OCI-LY1 (cell line): ENCODE data around the gene FLT3.

Experiments used
- H2AFZ ChIP-seq: fragments of 200-600 bp; sonication (generic), shearing (Covaris generic); 2 replicates; pipeline ENCODE4 v1.6.0; 2014; ENCODE audit warnings: antibody characterized with exemption, mild to moderate bottlenecking, low read length
- H3F3A ChIP-seq: fragments of 200-600 bp; sonication (generic), shearing (Covaris generic); 2 replicates; pipeline ENCODE4 v1.6.0; 2014; ENCODE audit warnings: mild to moderate bottlenecking, antibody characterized with exemption, low read length, moderate library complexity; ENCODE audit not compliant: insufficient read depth
- H3K27ac ChIP-seq: fragments of 200-600 bp; sonication (generic); 2 replicates; pipeline ENCODE4 v1.5.1; 2014; ENCODE audit warnings: low read length, mixed run types, mild to moderate bottlenecking, low read depth; ENCODE audit not compliant: poor library complexity, severe bottlenecking
- H3K27me3 ChIP-seq: fragments of 200-600 bp; sonication (generic); 2 replicates; pipeline ENCODE4 v1.6.0; 2014; ENCODE audit warnings: antibody characterized with exemption, mild to moderate bottlenecking, low read length, moderate library complexity; ENCODE audit not compliant: insufficient read depth
- H3K36me3 ChIP-seq: fragments of 200-600 bp; sonication (generic); 2 replicates; pipeline ENCODE4 v1.6.1; 2014; ENCODE audit warnings: mild to moderate bottlenecking, antibody characterized with exemption, low read length, moderate library complexity, mixed read lengths; ENCODE audit not compliant: insufficient read depth
- H3K4me1 ChIP-seq: fragments of 200-600 bp; sonication (generic); 2 replicates; pipeline ENCODE4 v1.5.1; 2014; ENCODE audit warnings: mild to moderate bottlenecking, low read length, moderate library complexity; ENCODE audit not compliant: insufficient read depth, severe bottlenecking
- H3K4me2 ChIP-seq: fragments of 200-600 bp; sonication (generic), shearing (Covaris generic); 2 replicates; pipeline ENCODE4 v1.6.1; 2014; ENCODE audit warnings: low read length
- H3K4me3 ChIP-seq: fragments of 200-600 bp; sonication (generic); 2 replicates; pipeline ENCODE4 v1.5.1; 2014; ENCODE audit warnings: low read length, low read depth, mild to moderate bottlenecking, mixed read lengths; ENCODE audit not compliant: poor library complexity, severe bottlenecking
- H3K79me2 ChIP-seq: fragments of 200-600 bp; shearing (Covaris generic); 2 replicates; pipeline ENCODE4 v1.6.1; 2016; ENCODE audit warnings: mixed run types, low read length, mixed read lengths; ENCODE audit not compliant: insufficient read depth
- H3K9ac ChIP-seq: fragments of 200-600 bp; sonication (generic), shearing (Covaris generic); 2 replicates; pipeline ENCODE4 v1.6.1; 2014; ENCODE audit warnings: mild to moderate bottlenecking, low read length, mixed read lengths
- H3K9me2 ChIP-seq: fragments of 200-600 bp; sonication (generic), shearing (Covaris generic); 2 replicates; pipeline ENCODE4 v1.6.1; 2014; ENCODE audit warnings: low read depth, mild to moderate bottlenecking, low read length, mixed read lengths
- H3K9me3 ChIP-seq: fragments of 200-600 bp; shearing (Covaris generic); 2 replicates; pipeline ENCODE4 v1.6.1; 2014; ENCODE audit warnings: low read length, mixed read lengths
- H4K20me1 ChIP-seq: fragments of 200-600 bp; sonication (generic), shearing (Covaris generic); 2 replicates; pipeline ENCODE4 v1.6.0; 2016; ENCODE audit warnings: mild to moderate bottlenecking, low read length; ENCODE audit not compliant: insufficient read depth
- EZH2 ChIP-seq: fragments of 200-600 bp; sonication (generic), shearing (Covaris generic); IDR thresholded peaks from 2 replicates; pipeline ENCODE4 v1.8.0; 2017; ENCODE audit warnings: borderline replicate concordance, mixed run types, mild to moderate bottlenecking, antibody characterized with exemption, low read length, moderate library complexity, mixed read lengths
- TF ChIP-seq, protein P1 (sequence below): fragments of 200-600 bp; sonication (generic), shearing (Covaris generic); IDR thresholded peaks from 2 replicates; pipeline ENCODE4 v1.5.1; 2017; ENCODE audit warnings: mild to moderate bottlenecking, antibody characterized with exemption, low read length, moderate library complexity, mixed read lengths

The FLT3 gene

DNA sequence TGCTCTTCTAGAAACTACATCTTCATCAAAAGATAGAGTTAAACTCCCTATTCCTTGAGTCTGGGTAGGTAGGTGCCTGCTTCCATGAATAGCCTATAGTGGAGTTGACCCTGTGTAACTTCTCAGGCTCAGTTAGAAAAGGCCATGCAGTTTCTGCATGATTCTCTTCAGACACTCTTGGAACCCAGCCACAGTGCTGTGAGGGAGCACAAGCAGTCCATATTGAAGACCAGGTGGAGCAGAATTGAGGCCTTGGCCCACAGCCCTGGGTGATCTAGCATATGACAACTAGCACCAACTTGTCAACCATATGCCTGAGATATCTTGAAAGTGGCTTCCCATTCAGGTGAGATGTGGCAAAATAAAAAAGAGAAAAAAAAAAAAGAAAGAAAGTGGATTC lies 27.7 kb upstream of the FLT3 start:
- Histone ChIP-seq H4K20me1 (no peaks in the 10 kb centered on the region), H3K9ac (no peak overlapping the region), H3K27ac (no peak overlapping the region), H3K27me3 (no peaks in the 10 kb centered on the region), H3K4me3 (no peak overlapping the region), H3K36me3 (no peaks in the 10 kb centered on the region), H3K4me2 (no peak overlapping the region), H2AFZ (no peak overlapping the region), H3K4me1 (no peaks in the 10 kb centered on the region), H3K9me2 (no peaks in the 10 kb centered on the region), H3K9me3 (no peaks in the 10 kb centered on the region), H3K79me2 (no peaks in the 10 kb centered on the region), H3F3A (no peaks in the 10 kb centered on the region)
- TF ChIP-seq EZH2 = no peak
- TF ChIP-seq, protein P1, sequence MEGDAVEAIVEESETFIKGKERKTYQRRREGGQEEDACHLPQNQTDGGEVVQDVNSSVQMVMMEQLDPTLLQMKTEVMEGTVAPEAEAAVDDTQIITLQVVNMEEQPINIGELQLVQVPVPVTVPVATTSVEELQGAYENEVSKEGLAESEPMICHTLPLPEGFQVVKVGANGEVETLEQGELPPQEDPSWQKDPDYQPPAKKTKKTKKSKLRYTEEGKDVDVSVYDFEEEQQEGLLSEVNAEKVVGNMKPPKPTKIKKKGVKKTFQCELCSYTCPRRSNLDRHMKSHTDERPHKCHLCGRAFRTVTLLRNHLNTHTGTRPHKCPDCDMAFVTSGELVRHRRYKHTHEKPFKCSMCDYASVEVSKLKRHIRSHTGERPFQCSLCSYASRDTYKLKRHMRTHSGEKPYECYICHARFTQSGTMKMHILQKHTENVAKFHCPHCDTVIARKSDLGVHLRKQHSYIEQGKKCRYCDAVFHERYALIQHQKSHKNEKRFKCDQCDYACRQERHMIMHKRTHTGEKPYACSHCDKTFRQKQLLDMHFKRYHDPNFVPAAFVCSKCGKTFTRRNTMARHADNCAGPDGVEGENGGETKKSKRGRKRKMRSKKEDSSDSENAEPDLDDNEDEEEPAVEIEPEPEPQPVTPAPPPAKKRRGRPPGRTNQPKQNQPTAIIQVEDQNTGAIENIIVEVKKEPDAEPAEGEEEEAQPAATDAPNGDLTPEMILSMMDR = no peak

- Histone ChIP-seq H3K9ac (no peak overlapping the region), H3K4me2 (no peak overlapping the region), H3K9me3 (no peaks in the 10 kb centered on the region), H3K4me3 (no peak overlapping the region), H3K27me3 (no peaks in the 10 kb centered on the region), H3K4me1 (no peaks in the 10 kb centered on the region), H4K20me1 (no peaks in the 10 kb centered on the region), H3K9me2 (no peaks in the 10 kb centered on the region), H3K79me2 (no peaks in the 10 kb centered on the region), H3F3A (no peaks in the 10 kb centered on the region), H2AFZ (no peak overlapping the region), H3K36me3 (no peaks in the 10 kb centered on the region), H3K27ac (no peak overlapping the region)
- TF ChIP-seq, protein P1 = no peak
- TF ChIP-seq EZH2 = no peak
These were observed 20.8 kb upstream of the FLT3 start for GRCh38 chr13:28121224-28121623.

DNA sequence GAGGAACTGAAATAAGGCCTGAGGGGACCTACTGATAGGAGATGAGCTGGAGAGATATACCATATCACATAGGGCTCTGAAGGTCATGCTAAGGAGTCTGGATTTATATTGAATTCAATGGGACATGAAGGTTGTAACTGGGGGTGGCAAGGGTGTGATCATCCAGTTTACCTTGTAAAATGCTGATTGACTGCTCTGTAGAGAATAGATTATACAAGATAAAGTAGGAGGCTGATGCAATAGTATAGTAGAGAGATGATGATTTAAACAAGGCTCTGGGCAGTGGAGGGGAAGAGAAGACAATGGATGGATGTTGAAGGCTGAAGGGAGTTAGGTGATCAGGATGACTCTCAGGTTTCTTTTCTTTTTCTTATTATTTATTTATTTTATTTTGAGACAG lies 19.9 kb upstream of the FLT3 start:
- Histone ChIP-seq H3K27me3 (no peaks in the 10 kb centered on the region), H3F3A (no peaks in the 10 kb centered on the region), H3K27ac (no peak overlapping the region), H3K9ac (no peak overlapping the region), H3K4me2 (no peak overlapping the region), H3K36me3 (no peaks in the 10 kb centered on the region), H4K20me1 (no peaks in the 10 kb centered on the region), H3K4me3 (no peak overlapping the region), H3K9me3 (no peaks in the 10 kb centered on the region), H2AFZ (no peak overlapping the region), H3K79me2 (no peaks in the 10 kb centered on the region), H3K9me2 (no peaks in the 10 kb centered on the region), H3K4me1 (no peaks in the 10 kb centered on the region)
- TF ChIP-seq, protein P1 = no peak
- no peak for TF ChIP-seq EZH2
